B cell (primary cell): Measurements from ENCODE around the gene CTIF.

Experiments used
- EZH2 ChIP-seq: IDR thresholded peaks from 2 replicates; pipeline ENCODE4 v1.6.1; 2012; ENCODE audit warnings: borderline replicate concordance, low read depth, mild to moderate bottlenecking, moderate library complexity, low read length; ENCODE audit not compliant: insufficient read depth, poor library complexity, severe bottlenecking
- TF ChIP-seq, protein P1 (sequence below): fragments of 200-600 bp; IDR thresholded peaks from one replicate; pipeline ENCODE4 v1.8.0; 2022; ENCODE audit warnings: antibody characterized with exemption, mild to moderate bottlenecking

DNA sequence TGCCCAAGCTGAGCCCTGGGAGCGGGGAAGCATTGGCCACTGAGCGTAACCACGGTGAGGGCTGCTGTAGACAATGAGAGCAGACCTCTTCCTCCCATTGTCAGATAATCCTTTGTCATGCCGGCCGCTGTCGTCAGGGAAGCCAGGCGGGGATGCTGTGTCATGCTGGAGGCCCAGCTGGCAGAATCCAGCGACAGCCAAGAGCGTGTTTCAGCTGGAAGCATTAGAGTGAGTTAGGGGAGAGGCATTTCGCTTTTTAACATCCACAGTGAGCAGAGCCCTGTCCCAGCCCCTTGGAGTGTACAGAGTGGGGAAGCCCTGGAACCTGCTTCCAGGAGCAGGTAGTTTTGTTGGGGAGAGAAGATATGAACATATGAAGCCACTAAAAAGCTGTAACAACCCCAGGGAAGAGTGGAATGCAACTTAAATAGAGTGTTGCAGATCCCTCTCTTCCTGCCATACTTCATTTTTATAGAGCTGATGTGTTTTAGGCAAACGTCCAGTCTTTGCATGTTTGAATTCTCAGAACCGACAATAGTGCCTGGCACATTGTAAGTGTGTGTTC is 7.0 kb downstream of the CTIF start:
- TF ChIP-seq, protein P1, sequence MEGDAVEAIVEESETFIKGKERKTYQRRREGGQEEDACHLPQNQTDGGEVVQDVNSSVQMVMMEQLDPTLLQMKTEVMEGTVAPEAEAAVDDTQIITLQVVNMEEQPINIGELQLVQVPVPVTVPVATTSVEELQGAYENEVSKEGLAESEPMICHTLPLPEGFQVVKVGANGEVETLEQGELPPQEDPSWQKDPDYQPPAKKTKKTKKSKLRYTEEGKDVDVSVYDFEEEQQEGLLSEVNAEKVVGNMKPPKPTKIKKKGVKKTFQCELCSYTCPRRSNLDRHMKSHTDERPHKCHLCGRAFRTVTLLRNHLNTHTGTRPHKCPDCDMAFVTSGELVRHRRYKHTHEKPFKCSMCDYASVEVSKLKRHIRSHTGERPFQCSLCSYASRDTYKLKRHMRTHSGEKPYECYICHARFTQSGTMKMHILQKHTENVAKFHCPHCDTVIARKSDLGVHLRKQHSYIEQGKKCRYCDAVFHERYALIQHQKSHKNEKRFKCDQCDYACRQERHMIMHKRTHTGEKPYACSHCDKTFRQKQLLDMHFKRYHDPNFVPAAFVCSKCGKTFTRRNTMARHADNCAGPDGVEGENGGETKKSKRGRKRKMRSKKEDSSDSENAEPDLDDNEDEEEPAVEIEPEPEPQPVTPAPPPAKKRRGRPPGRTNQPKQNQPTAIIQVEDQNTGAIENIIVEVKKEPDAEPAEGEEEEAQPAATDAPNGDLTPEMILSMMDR: no peak
- no peak for TF ChIP-seq EZH2
